DMS 273 (cell line): ENCODE data around the gene FXYD3.

ENCODE experiments used
- DNase-seq: peaks from one replicate; lab custom pipeline; 2025; ENCODE audit not compliant: unreplicated experiment; lab: John Stamatoyannopoulos, UW

Gene FXYD3, protein sequence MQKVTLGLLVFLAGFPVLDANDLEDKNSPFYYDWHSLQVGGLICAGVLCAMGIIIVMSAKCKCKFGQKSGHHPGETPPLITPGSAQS

GRCh38 chr19:35115177-35115951 lies at the start of gene FXYD3:
Gene FXYD3, plus strand, starts transcription at chr19:35115823. Its CDS starts 3,554 bp downstream, at chr19:35119377.
- no peak for DNase-seq

GRCh38 chr19:35066121-35066520 lies 49.5 kb upstream of the FXYD3 start:
- DNase-seq, result no peak

GRCh38 chr19:35066691-35067563 lies 48.7 kb upstream of the FXYD3 start:
- DNase-seq, result peak; percentile 96

- no peak for DNase-seq
Measured at GRCh38 chr19:35068941-35069634, 46.5 kb upstream of the FXYD3 start.

DNA sequence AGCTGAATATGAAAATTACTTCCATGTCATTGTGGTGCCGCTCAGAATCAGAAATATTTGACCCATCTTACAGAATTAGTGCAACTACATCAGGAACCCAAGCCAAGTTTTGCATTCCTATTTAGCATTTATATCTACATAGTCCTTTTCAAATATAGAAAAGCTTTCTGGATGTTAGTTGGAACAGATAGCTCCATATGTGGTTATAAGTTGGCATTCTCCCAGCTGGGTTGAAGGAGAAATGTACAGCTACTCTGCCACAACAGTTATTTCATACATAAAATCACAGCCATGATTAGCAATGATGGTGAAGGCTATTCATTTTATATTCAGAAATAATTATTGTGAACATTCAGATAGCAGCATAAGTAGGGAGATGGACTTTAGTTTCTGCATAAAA lies 45.9 kb upstream of the FXYD3 start:
- peak; percentile 39 for DNase-seq

DNA sequence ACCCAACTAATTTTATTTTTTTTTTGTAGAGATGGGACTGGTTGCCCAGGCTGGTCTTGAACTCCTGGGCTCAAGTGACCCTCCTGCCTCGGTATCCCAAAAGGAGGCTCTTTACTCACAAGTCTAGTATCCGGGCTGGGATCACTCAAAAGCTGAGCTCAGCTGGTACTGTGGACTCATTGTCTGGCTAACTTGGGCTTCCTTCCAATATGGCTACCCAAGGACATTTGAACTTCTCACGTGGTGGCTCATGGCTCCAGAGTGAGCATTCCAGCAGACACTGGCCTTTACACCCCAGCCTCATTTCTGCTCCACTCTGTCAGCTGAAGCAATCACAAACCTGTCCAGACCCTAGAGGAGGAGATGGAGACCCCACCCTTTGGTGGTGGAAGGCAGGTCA lies 45.2 kb upstream of the FXYD3 start:
- no peak for DNase-seq

DNA sequence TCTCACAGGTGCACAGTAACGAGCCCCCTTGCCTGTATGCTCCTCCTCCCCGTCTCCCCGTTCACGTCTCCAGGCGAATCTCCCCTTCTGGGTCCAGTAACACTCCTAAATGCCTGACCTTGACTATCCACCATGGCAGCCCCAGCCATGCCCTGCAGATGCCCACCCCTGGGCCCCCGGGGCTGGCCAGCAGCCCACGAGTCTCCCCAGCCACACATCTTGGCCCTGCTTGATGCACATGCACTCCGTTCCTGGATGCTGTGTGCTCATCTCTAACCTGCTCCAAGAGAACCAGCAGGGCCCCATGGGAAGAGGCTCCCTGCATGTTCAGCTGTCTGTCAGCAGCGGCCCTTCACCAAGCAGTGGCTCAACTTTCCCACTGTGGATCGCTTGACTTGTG lies 42.1 kb upstream of the FXYD3 start:
- DNase-seq, result no peak

DNA sequence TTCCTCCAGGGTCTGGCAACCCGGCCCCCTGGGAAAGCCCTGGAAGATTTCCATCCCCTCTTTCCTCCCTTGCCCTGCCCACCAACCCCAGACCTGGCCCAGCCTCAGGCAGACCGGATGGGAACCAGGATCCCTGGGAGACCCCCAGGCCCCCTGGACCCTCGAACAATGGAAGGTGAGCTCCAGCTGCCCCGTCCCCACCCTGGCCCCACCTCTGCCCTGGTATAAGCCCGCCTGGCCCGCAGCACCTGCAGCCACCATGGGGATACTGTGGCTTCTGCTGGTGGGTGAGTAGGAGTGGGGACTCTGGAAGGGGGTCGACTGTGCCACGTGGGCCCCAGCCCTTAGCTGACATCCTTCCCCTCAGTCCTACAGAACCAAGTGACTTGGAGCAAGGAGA lies 41.7 kb upstream of the FXYD3 start:
- no peak for DNase-seq

DNA sequence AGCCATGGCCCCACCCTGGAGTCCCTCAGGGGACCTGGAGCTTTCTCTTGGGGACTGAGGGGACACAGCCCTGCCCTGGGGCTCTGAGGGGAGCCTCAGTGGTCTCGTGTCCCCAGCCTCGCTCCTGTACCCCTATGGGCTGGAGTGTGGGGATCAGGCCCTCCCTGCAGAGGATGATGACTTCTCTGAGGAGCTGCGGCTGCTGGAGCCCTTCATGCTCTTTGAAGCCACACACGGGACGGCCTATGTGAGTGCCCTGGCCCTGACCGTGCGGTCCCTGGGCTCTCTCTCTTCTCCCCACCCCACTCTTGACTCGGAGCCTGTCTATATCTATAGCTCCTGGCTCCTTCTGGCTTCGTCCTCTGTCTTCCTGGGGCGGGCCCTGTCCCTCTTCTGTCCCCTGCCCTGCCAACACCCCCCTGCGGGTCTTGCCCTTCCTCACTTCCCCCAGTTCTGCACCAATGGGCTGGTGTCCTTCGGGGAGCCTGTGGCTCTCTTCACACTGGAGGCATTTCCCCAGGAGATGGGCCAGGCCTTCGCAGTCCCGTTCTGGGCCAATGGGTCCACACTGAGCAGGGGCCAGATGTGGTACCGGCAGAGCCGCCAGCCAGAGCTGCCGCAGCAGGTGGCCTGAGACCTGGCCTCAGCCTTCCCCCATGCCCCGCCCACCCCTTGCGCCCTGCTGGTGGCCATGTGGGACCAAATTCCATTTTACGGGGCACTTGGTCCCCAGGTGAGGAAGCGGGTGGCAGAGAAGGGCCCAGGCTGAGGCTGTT lies 41.0 kb upstream of the FXYD3 start:
- DNase-seq, result no peak

GRCh38 chr19:35075202-35076025 lies 40.2 kb upstream of the FXYD3 start:
- no peak for DNase-seq

- no peak for DNase-seq
Measured at GRCh38 chr19:35076026-35076370, 39.6 kb upstream of the FXYD3 start.

DNA sequence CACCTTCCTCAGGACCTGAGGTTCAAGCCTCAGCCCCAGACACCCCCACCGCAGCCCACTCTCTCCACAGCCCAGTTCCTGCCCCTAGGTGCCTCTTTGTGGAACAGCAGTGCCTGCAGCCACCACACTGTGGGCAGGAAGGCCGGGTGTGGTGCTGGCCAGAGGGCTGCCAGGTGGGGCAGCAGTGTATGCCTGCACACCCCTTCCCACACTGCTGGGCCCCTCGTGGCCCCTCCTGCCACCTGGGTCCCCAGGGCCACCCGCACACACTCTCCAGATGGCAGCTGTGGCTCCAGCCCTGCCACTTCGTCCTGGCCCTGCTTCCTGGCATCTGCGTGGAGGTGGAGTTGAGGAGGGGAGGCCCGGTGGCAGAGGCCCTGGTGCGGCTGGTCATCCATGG lies 39.0 kb upstream of the FXYD3 start:
- peak; percentile 28 for DNase-seq

DNA sequence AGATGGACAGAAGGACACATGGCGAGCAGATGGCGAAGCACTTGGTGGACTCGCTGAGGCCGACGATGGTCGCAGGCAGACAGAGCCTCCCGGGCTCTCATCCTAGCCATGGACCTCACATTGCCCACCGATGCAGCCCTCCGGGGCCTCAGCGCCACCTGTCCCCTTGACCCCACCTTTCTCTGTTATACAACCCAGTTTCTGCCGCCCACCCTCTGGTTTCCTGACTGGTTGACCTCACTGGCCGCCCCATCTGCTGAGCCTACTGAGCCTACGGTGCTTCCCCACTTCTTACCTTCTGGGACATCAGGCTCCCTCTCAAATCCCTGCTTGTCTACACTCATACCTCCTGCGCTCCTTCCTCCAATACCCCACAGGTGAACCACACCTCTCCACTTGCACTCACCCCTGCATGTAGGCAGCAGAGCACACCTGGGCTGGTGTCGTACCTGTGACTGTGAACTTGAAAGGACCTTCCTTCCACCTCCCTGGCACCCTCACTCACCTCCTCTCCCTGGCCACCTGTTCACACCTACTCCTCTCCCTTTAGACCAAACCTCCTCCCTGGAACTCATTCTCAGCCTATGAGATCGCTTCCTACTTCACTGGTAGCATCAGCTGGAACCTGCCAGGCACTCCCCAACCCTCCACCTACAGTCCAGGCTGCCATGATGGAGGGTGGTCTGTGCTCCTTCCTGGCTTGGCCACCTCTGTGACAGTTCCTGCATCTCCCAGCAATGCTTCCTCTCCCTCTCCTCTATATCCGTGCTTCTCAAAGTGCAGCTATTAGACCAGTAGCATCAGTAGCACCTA lies 38.0 kb upstream of the FXYD3 start:
- peak; percentile 26 for DNase-seq

- DNase-seq, result no peak
Measured at GRCh38 chr19:35079826-35080225, 35.8 kb upstream of the FXYD3 start.

GRCh38 chr19:35080613-35081170 lies 34.9 kb upstream of the FXYD3 start:
- no peak for DNase-seq

- no peak for DNase-seq
Measured at GRCh38 chr19:35081201-35081600, 34.4 kb upstream of the FXYD3 start.

GRCh38 chr19:35083691-35084508 lies 31.7 kb upstream of the FXYD3 start:
- DNase-seq, result no peak

- DNase-seq, result no peak
Measured at GRCh38 chr19:35084509-35084762, 31.2 kb upstream of the FXYD3 start.
